Esophagus squamous epithelium (tissue), 4 donors: Measurements from ENCODE around the gene PDE10A.

Experiments used
- POLR2A ChIP-seq, 4 donors: fragments of 450-650 bp; IDR thresholded peaks; one replicate each; pipeline ENCODE4 v1.6.1; 2017; ENCODE audit warnings: antibody characterized with exemption in 4 of 4, mild to moderate bottlenecking in 4 of 4, moderate library complexity in 3 of 4
- TF ChIP-seq, protein P1 (sequence below), 6 experiments: fragments of 450-650 bp in 4 of 6; fragments of 200-600 bp in 2 of 6; sonication (generic) in 2 of 6; IDR thresholded peaks; one replicate each; pipeline ENCODE4 v1.5.1; 2016 to 2019; ENCODE audit warnings: antibody characterized with exemption in 6 of 6, mild to moderate bottlenecking in 4 of 6, moderate library complexity in 4 of 6

DNA sequence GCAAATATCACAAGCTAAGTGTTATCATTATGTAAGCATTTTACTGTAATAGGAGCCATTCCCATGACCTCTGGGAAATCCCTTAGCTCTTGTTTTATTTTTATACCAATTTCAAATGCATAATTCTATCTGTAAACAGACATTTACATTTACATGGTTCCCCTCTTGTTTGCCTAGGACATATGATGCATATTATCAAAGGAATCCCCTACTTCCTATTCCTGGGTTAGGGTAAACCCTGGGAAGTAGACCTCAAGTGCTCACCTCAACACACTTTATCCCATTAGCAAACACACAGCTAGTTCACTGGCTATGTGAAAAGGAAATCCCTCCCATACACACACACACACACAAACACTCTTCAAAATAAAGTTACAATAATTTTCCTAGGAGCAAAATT lies 27.1 kb downstream of the PDE10A start:
- no peak for TF ChIP-seq POLR2A (IDR thresholded peaks at IDR 0.05)
- TF ChIP-seq, protein P1, sequence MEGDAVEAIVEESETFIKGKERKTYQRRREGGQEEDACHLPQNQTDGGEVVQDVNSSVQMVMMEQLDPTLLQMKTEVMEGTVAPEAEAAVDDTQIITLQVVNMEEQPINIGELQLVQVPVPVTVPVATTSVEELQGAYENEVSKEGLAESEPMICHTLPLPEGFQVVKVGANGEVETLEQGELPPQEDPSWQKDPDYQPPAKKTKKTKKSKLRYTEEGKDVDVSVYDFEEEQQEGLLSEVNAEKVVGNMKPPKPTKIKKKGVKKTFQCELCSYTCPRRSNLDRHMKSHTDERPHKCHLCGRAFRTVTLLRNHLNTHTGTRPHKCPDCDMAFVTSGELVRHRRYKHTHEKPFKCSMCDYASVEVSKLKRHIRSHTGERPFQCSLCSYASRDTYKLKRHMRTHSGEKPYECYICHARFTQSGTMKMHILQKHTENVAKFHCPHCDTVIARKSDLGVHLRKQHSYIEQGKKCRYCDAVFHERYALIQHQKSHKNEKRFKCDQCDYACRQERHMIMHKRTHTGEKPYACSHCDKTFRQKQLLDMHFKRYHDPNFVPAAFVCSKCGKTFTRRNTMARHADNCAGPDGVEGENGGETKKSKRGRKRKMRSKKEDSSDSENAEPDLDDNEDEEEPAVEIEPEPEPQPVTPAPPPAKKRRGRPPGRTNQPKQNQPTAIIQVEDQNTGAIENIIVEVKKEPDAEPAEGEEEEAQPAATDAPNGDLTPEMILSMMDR (IDR thresholded peaks at IDR 0.05): no peak
